ENCODE results near the gene COL3A1.

The COL3A1 gene

DNA sequence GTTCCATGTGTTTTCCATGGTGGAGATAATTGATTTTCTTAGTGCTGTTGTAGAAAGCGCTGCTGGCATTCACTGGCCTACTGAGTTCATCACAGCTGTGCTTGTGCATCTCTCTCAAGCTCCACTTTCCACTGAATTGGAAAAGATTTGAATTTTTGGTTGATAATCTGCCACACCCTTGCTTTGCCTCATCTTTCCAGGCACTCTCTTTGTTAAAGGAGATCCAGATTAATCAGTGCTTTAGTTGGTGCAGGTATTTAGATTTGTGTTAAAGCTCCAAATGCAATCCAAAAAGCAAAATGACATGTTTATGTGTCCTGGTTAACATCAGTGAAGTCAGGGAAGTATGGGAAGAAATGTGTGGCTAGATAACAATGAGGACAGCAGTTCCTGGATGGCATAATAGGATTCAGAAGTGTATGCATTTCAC, 2.7 kb upstream of the COL3A1 start:
- in situ Hi-C loops (cut with HindIII; ENCODE audit: low pct_ligation_motif_present, low pct_unique_long_range_greater_than_20kb, low sequenced_read_pairs), result no loop called here
- DNase-seq, result no peak

DNA sequence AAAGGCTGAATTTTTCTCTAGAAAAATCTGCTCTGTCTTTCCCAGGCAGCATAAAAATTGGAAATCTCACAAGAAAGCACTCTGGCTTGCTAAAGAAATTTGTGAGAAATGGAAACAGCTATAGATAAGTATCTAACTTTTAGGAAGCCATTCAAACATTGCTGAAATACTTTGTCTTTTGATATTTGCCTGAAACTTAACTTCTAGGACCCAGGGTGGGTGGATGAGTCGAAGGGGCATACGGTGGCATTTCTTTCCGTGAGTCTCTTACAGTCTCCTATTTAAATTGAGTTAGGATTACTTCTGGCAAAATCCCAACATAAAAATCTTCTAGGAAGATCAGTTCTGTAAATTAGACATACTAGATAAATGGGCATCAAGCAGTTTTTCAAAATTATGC, 532 bp upstream of the COL3A1 start:
- in situ Hi-C loops (cut with HindIII; ENCODE audit: low pct_ligation_motif_present, low pct_unique_long_range_greater_than_20kb, low sequenced_read_pairs), result no loop called here
- DNase-seq, result no peak

GRCh38 chr2:188975497-188976102, 1.4 kb downstream of the COL3A1 start:
- DNase-seq, result no peak
- in situ Hi-C loops (cut with HindIII; ENCODE audit: low pct_ligation_motif_present, low pct_unique_long_range_greater_than_20kb, low sequenced_read_pairs), result no loop called here

GRCh38 chr2:188976545-188977268, 2.5 kb downstream of the COL3A1 start:
- no peak for DNase-seq
- in situ Hi-C loops (cut with HindIII; ENCODE audit: low pct_ligation_motif_present, low pct_unique_long_range_greater_than_20kb, low sequenced_read_pairs), result no loop called here

DNA sequence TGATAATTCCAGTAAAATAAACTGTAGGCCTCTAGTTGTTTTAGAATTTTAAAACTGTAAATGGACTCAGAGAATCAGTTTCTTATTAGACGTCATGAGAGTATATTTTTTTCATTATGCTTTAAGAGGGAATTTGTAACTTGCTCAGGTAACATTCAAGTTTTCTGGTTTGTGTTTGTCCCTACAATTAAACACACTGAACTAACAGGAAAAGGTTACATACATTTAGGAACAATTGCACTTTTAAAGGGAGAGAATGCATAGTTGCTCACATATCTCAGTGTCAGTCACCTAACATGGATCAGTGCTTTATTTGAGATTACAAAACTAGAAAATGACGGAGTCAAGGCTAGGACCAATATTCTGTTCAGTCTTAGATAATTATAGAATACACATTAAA, 3.1 kb downstream of the COL3A1 start:
- no peak for DNase-seq
- in situ Hi-C loops (cut with HindIII; ENCODE audit: low pct_ligation_motif_present, low pct_unique_long_range_greater_than_20kb, low sequenced_read_pairs), result no loop called here

DNA sequence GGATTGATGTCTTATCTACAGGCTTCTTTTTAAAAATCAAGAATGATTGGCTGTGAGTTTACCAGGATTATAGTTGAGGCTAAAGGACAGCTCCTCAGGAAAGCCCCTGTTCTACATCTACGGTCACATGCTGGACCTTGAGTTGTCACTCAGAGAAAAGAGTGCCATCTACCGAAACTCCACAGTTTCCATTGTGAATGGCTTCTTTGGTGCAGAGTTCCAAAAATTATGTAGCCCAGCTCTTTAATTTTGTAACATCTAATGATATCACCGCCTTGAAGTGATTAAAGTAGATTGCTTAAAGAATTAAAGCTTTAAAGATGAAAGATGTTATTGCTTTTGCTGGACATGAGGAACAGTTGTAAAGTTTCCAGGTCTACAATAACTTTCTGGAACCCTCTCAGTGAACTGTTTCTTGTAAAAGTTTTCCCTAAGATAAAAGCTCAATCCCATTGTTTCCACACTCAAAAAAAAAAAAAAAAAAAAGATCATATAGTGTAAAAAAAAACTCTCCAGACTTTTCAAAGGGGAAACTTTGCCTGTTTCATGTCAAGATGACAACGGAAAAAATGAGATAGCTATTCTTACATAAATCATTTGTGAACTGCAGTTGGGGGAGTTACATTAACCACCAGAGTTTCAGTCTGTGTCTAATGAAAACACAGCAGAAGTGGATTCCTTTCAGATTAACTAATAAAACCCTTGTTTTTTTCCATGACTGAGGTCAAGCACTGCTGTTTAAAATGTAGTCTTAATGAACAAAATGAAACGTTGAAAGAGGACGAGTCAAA, 4.3 kb downstream of the COL3A1 start:
- in situ Hi-C loops (cut with HindIII; ENCODE audit: low pct_ligation_motif_present, low pct_unique_long_range_greater_than_20kb, low sequenced_read_pairs), result no loop called here
- DNase-seq, result peak; percentile 64

- no peak for DNase-seq
- in situ Hi-C loops (cut with HindIII; ENCODE audit: low pct_ligation_motif_present, low pct_unique_long_range_greater_than_20kb, low sequenced_read_pairs), result no loop called here
These were observed 5.3 kb downstream of the COL3A1 start for GRCh38 chr2:188979187-188980114.

GRCh38 chr2:188983427-188984064, 9.4 kb downstream of the COL3A1 start:
- DNase-seq, result peak; percentile 52
- in situ Hi-C loops (cut with HindIII; ENCODE audit: low pct_ligation_motif_present, low pct_unique_long_range_greater_than_20kb, low sequenced_read_pairs), result no loop called here

DNA sequence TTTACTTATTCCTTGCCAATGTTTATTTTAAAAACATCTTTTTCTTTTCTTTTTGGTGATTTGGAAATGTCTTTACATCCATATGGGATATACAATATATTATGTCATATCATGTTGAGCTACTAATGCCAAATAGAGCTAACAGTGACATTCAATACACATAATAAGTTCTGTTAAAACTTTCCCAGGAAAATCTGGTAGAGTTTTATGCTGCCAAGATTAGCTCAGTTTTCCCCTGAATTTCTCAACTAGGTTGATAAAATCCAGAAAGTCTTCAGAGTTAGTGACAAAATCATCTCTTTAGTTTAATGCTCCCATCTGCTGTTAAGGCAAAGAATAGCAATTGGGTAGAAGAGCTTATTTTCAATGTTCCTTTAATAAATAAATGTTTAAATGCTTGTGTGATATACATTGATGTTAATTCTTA, 9.9 kb downstream of the COL3A1 start:
- in situ Hi-C loops (cut with HindIII; ENCODE audit: low pct_ligation_motif_present, low pct_unique_long_range_greater_than_20kb, low sequenced_read_pairs), result no loop called here
- DNase-seq, result peak; percentile 39

DNA sequence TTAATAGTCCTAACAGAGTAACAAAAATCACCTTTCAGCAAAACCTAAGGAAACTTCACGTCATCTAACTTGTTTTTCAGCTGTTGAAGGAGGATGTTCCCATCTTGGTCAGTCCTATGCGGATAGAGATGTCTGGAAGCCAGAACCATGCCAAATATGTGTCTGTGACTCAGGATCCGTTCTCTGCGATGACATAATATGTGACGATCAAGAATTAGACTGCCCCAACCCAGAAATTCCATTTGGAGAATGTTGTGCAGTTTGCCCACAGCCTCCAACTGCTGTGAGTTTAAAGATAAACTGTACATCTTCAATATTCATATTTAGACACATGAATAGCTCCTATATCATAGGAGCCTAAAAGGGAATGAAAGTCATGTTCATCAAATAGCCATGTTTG, 10.5 kb downstream of the COL3A1 start:
- no peak for DNase-seq
- in situ Hi-C loops (cut with HindIII; ENCODE audit: low pct_ligation_motif_present, low pct_unique_long_range_greater_than_20kb, low sequenced_read_pairs), result no loop called here

- no peak for DNase-seq
- in situ Hi-C loops (cut with HindIII; ENCODE audit: low pct_ligation_motif_present, low pct_unique_long_range_greater_than_20kb, low sequenced_read_pairs), result no loop called here
These were observed 12.7 kb downstream of the COL3A1 start for GRCh38 chr2:188986839-188987238.

DNA sequence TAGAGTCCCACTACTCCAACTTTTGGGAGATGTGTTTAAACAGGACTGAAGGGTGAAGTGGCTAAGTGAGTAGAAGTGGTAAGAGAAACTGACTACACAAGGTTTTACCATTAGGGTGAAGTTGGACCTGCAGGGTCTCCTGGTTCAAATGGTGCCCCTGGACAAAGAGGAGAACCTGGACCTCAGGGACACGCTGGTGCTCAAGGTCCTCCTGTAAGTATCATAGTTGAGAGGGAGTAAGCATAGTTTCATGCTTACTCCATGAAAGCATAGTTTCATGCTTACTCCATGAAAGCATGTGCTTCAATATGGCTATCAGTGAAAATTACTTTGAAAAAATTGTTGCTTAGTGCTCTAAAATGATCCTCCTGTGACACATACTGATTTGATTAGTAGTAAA, 19.1 kb downstream of the COL3A1 start:
- DNase-seq, result no peak
- in situ Hi-C loops (cut with HindIII; ENCODE audit: low pct_ligation_motif_present, low pct_unique_long_range_greater_than_20kb, low sequenced_read_pairs), result no loop called here

DNA sequence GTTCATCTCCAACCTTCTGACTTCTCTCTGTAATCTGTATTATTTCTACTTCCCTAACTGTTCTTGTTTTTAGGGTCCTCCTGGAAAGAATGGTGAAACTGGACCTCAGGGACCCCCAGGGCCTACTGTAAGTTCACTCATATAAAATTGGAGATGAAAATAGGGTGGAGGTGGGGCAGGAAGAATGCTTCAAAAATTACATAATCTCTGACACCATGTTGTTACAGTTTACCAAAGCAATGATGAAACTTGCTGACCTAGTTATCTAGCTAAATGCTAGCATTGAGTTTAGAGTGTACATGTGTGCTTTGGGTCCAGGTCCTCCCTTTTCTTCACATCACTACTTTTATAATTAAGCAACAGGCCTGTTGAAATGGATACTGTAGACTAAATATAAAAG, 23.1 kb downstream of the COL3A1 start:
- DNase-seq, result no peak
- in situ Hi-C loops (cut with HindIII; ENCODE audit: low pct_ligation_motif_present, low pct_unique_long_range_greater_than_20kb, low sequenced_read_pairs), result no loop called here

DNA sequence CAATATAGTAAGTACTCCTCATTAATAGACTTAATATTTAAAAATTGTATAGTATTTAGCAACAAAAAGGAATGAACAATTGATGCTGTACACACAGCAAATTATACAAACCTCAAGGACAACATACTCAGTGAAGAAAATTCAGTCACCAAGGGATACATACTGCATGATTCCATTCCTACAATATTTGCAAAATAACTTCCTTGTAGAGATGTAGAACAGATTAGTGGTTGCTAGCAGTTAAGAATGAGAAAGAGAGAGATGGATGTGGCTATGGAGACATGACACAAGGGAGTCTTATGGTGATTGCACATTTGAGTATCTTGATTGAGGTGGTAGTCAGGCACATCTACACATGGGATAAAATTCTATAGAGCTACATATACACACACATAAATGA, 26.0 kb downstream of the COL3A1 start:
- DNase-seq, result no peak

DNA sequence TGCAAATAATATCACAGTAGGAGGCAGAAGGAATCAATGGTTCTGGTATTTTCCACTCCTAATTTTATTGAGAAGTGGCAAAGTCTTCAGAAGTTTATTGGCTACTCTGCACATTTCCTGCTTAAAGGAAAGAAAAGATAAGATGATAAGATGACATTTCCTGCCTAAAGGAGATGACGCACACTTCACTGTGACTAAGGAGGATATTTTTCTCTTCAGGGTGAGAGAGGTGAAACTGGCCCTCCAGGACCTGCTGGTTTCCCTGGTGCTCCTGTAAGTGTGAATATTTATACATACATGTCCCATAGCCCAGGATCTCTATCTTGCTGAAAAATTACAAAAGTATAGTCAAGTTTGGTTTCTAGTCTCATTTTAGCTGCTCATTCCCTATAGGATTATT, 27.9 kb downstream of the COL3A1 start:
- in situ Hi-C loops (cut with HindIII; ENCODE audit: low pct_ligation_motif_present, low pct_unique_long_range_greater_than_20kb, low sequenced_read_pairs), result no loop called here
- DNase-seq, result no peak

More for the DNA sequence above, 26.0 kb downstream of the COL3A1 start:
- in situ Hi-C loops (cut with HindIII; ENCODE audit: low pct_ligation_motif_present, low pct_unique_long_range_greater_than_20kb, low sequenced_read_pairs), result no loop called here

DNA sequence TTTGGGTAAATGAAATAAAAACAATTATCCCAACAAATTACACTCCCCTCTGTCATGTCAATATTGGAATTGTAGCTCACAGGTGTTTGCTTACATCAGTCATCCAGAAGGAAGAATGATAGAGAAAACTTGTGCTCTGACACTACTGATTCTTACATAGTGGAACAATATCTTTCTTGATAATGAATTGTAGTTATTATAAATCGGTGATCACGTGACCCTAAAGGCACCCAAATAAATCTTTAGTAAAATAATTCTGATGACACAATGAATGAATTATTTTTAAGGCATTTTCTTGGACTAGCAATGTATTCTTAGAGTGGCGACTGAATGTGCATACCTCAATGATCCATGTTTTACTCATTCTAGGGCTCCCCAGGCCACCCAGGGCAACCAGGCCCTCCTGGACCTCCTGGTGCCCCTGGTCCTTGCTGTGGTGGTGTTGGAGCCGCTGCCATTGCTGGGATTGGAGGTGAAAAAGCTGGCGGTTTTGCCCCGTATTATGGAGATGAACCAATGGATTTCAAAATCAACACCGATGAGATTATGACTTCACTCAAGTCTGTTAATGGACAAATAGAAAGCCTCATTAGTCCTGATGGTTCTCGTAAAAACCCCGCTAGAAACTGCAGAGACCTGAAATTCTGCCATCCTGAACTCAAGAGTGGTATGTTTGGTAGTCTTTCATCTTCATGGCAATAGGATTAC, 34.5 kb downstream of the COL3A1 start:
- DNase-seq, result no peak
- in situ Hi-C loops (cut with HindIII; ENCODE audit: low pct_ligation_motif_present, low pct_unique_long_range_greater_than_20kb, low sequenced_read_pairs), result no loop called here

DNA sequence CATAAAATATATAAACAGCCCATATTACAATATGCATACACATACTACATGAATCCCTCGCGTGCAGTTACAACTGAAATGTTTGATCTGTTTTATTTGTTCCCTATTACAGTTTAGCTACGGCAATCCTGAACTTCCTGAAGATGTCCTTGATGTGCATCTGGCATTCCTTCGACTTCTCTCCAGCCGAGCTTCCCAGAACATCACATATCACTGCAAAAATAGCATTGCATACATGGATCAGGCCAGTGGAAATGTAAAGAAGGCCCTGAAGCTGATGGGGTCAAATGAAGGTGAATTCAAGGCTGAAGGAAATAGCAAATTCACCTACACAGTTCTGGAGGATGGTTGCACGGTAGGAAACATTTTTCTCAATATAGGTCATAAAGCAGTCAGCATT, 36.4 kb downstream of the COL3A1 start:
- in situ Hi-C loops (cut with HindIII; ENCODE audit: low pct_ligation_motif_present, low pct_unique_long_range_greater_than_20kb, low sequenced_read_pairs), result no loop called here
- DNase-seq, result no peak

- DNase-seq, result no peak
- in situ Hi-C loops (cut with HindIII; ENCODE audit: low pct_ligation_motif_present, low pct_unique_long_range_greater_than_20kb, low sequenced_read_pairs), result no loop called here
These were observed 38.2 kb downstream of the COL3A1 start for GRCh38 chr2:189012351-189012750.
